Naive thymus-derived CD4-positive, alpha-beta T cell (primary cell): ENCODE results near the gene UAP1L1. TPM values are rescaled to one million over a fixed set of nuclear protein-coding genes. Genes with fewer than 3 reads are reported as not detected.
"Not testable (repeated sequence)": the region's sequence is repeated elsewhere in the genome, so short reads cannot be mapped to it uniquely, and the experiment has no call there.

Experiments
- ATAC-seq: fragments of 150-1000 bp; cut with Tn5 transposase; 2 replicates; pipeline ENCODE4 v1.10.0; 2021; ENCODE audit warnings: mild to moderate bottlenecking, moderate library complexity
- CTCF ChIA-PET: fragments of 350-600 bp; sonication (Branson Sonifier 250); formaldehyde crosslinking; loops from one replicate; lab custom pipeline; 2021; ENCODE audit warnings: antibody characterized with exemption; lab: Charles Lee
- POLR2A ChIA-PET: fragments of 350-600 bp; sonication (Branson Sonifier 250); formaldehyde crosslinking; loops from one replicate; lab custom pipeline; 2021; ENCODE audit warnings: antibody characterized with exemption, inconsistent platforms; lab: Charles Lee
- DNase-seq, 9 donors: peaks; one replicate each; pipeline versions ENCODE4 v3.0.0 to v3.0.0-alpha.2; 2020 to 2022; ENCODE audit warnings: mixed read lengths in 1 of 9
- H3K27ac ChIP-seq: one replicate; pipeline ENCODE4 v1.7.0; 2013; ENCODE audit warnings: mild to moderate bottlenecking, low read depth, low read length, moderate library complexity
- H3K27me3 ChIP-seq, 2 donors: one replicate each; pipeline ENCODE4 v1.7.0; 2013; ENCODE audit warnings: low read length in 2 of 2, mild to moderate bottlenecking in 2 of 2, moderate library complexity in 2 of 2; ENCODE audit not compliant: control insufficient read depth in 2 of 2, insufficient read depth in 2 of 2
- H3K36me3 ChIP-seq, 3 experiments: 1 replicate in 2 of 3; 2 replicates in 1 of 3; pipeline ENCODE4 v1.7.0; 2013; ENCODE audit warnings: low read length in 3 of 3, mild to moderate bottlenecking in 3 of 3, moderate library complexity in 1 of 3; ENCODE audit not compliant: insufficient read depth in 3 of 3, control insufficient read depth in 2 of 3
- H3K4me1 ChIP-seq, 2 donors: one replicate each; pipeline ENCODE4 v1.7.0; 2013; ENCODE audit warnings: low read length in 2 of 2, mild to moderate bottlenecking in 2 of 2, moderate library complexity in 1 of 2; ENCODE audit not compliant: control insufficient read depth in 2 of 2, insufficient read depth in 2 of 2
- H3K4me3 ChIP-seq: 2 replicates; pipeline ENCODE4 v1.7.0; 2013; ENCODE audit warnings: mild to moderate bottlenecking, low read length
- H3K9me3 ChIP-seq, 3 experiments: 1 replicate in 2 of 3; 2 replicates in 1 of 3; pipeline ENCODE4 v1.7.0; 2013; ENCODE audit warnings: low read length in 3 of 3; ENCODE audit not compliant: control insufficient read depth in 2 of 3
- H3K27ac Mint-ChIP-seq, 9 donors: one replicate each; pipeline ENCODE4 v1.8.0; 2020 to 2022; ENCODE audit warnings: mixed read lengths in 9 of 9, mild to moderate bottlenecking in 8 of 9, moderate library complexity in 5 of 9, inconsistent platforms in 2 of 9
- H3K27me3 Mint-ChIP-seq, 5 donors: one replicate each; pipeline ENCODE4 v1.8.0; 2021 to 2022; ENCODE audit warnings: mixed read lengths in 5 of 5, mild to moderate bottlenecking in 1 of 5
- H3K36me3 Mint-ChIP-seq, 5 donors: one replicate each; pipeline ENCODE4 v1.8.0; 2020 to 2022; ENCODE audit warnings: mixed read lengths in 5 of 5, mild to moderate bottlenecking in 3 of 5, inconsistent platforms in 1 of 5
- H3K4me1 Mint-ChIP-seq, 7 donors: one replicate each; pipeline ENCODE4 v1.8.0; 2020 to 2022; ENCODE audit warnings: mixed read lengths in 7 of 7, mild to moderate bottlenecking in 3 of 7, inconsistent platforms in 1 of 7
- H3K4me3 Mint-ChIP-seq, 10 donors: one replicate each; pipeline ENCODE4 v1.8.0; 2020 to 2022; ENCODE audit warnings: mild to moderate bottlenecking in 10 of 10, mixed read lengths in 10 of 10, moderate library complexity in 6 of 10, inconsistent platforms in 2 of 10
- H3K9me3 Mint-ChIP-seq, 11 donors: one replicate each; pipeline ENCODE4 v1.8.0; 2020 to 2022; ENCODE audit warnings: mixed read lengths in 11 of 11, mild to moderate bottlenecking in 4 of 11, inconsistent platforms in 1 of 11, moderate library complexity in 1 of 11
- intact Hi-C, 2 donors: fragments of 100-400 bp; cut with micrococcal nuclease; formaldehyde crosslinking; loops; one replicate each; pipeline ENCODE4 v1.15.1; 2023
- polyA plus RNA-seq, 2 donors: library from polyadenylated mRNA; unstranded; fragments of 300-500 nt; fragmentation: Illumina TruSeq; gene quantifications; one replicate each; pipeline ENCODE4 v1.2.3, GENCODE V29; 2021
- total RNA-seq, 6 experiments: library from RNA in 5 of 6; stranded (reverse) in 5 of 6; gene quantifications; 1 replicate in 5 of 6; 2 replicates in 1 of 6; pipeline ENCODE4 v1.2.3 and lab custom pipeline; 2021 to 2026

UAP1L1 gene
- total and polyA plus RNA-seq, 7 experiments from 2014 or later, result 0.71 to 27.6 (median 14.9) TPM

- H3K4me1 ChIP-seq, H3K27me3 ChIP-seq, H3K27me3 Mint-ChIP-seq, H3K9me3 ChIP-seq, intact Hi-C loops, H3K36me3 Mint-ChIP-seq, H3K36me3 ChIP-seq, H3K4me3 ChIP-seq, ATAC-seq, H3K9me3 Mint-ChIP-seq, DNase-seq, H3K27ac ChIP-seq: not testable (repeated sequence)
- peaks cover 7 to 24% (median 16%) of the 10 kb centered on the region in 7 donors for H3K4me1 Mint-ChIP-seq
- ChIA-PET POLR2A (interaction anchor here (0.6 kb wide), 1 partner anchor 714 kb away, joined by 5 read pairs; no protein-coding TSS in a partner anchor), CTCF (interaction anchor here (0.8 to 1.2 kb wide), 2 partner anchors 106 to 496 kb away, joined by 3 to 4 read pairs; partner anchors contain the start of gene RNF224)
- peak overlapping the region in 1 of 10 donors; percentile 29 for H3K4me3 Mint-ChIP-seq
- H3K27ac Mint-ChIP-seq, result peak overlapping the region in 1 of 9 donors; percentile 33
These were observed 44.8 kb downstream of the UAP1L1 start for GRCh38 chr9:137121927-137122795.

GRCh38 chr9:137122796-137123467 is 45.6 kb downstream of the UAP1L1 start:
- DNase-seq, H3K27ac Mint-ChIP-seq, H3K9me3 Mint-ChIP-seq, H3K27me3 ChIP-seq, ATAC-seq, H3K4me3 ChIP-seq, H3K9me3 ChIP-seq, H3K4me3 Mint-ChIP-seq, H3K36me3 ChIP-seq, H3K36me3 Mint-ChIP-seq, H3K27ac ChIP-seq, intact Hi-C loops, H3K27me3 Mint-ChIP-seq: not testable (repeated sequence)
- peaks cover 14 to 32% (median 22%) of the 10 kb centered on the region in 7 donors for H3K4me1 Mint-ChIP-seq
- H3K4me1 ChIP-seq, result peaks cover 11 to 12% of the 10 kb centered on the region in 2 donors
- POLR2A ChIA-PET, result interaction anchor here (0.6 to 1.3 kb wide), 3 partner anchors 53 to 715 kb away, joined by 3 to 5 read pairs (median 4); no protein-coding TSS in a partner anchor
- CTCF ChIA-PET, result interaction anchor here (0.6 to 2.2 kb wide), 4 partner anchors 94 to 496 kb away, joined by 3 to 6 read pairs (median 4); partner anchors contain the start of gene RNF224

GRCh38 chr9:137123468-137123837 is 46.1 kb downstream of the UAP1L1 start:
- DNase-seq (no peak), ATAC-seq (no peak)
- Mint-ChIP-seq H3K4me1 (peaks cover 20 to 37% (median 28%) of the 10 kb centered on the region in 7 donors), H3K36me3 (peaks cover 0 to 2% (median 0%) of the 10 kb centered on the region in 5 donors), H3K27me3 (no peaks in the 10 kb centered on the region), H3K4me3 (no peak overlapping the region), H3K9me3 (no peaks in the 10 kb centered on the region), H3K27ac (no peak overlapping the region)
- ChIA-PET CTCF (interaction anchor here (0.7 to 2.2 kb wide), 3 partner anchors 104 to 205 kb away, joined by 4 to 6 read pairs (median 4); partner anchors contain the start of gene RNF224), POLR2A (interaction anchor here (0.6 to 1.3 kb wide), 3 partner anchors 52 to 116 kb away, joined by 3 to 4 read pairs (median 3); no protein-coding TSS in a partner anchor)
- Histone ChIP-seq H3K4me1 (peaks cover 16 to 17% of the 10 kb centered on the region in 2 donors), H3K4me3 (no peak overlapping the region), H3K36me3 (no peaks in the 10 kb centered on the region), H3K27ac (no peak overlapping the region), H3K27me3 (no peaks in the 10 kb centered on the region), H3K9me3 (no peaks in the 10 kb centered on the region)
- intact Hi-C loops, result no loop called here

- DNase-seq, H3K27ac ChIP-seq, H3K27me3 ChIP-seq, H3K9me3 ChIP-seq, H3K36me3 ChIP-seq, H3K36me3 Mint-ChIP-seq, H3K4me3 Mint-ChIP-seq, H3K9me3 Mint-ChIP-seq, intact Hi-C loops, H3K27me3 Mint-ChIP-seq, ATAC-seq, H3K27ac Mint-ChIP-seq, H3K4me3 ChIP-seq: not testable (repeated sequence)
- peaks cover 25 to 41% (median 33%) of the 10 kb centered on the region in 7 donors for H3K4me1 Mint-ChIP-seq
- POLR2A ChIA-PET, result interaction anchor here (1.1 to 1.3 kb wide), 2 partner anchors 52 to 99 kb away, joined by 3 to 4 read pairs; no protein-coding TSS in a partner anchor
- CTCF ChIA-PET, result interaction anchor here (0.7 to 2.2 kb wide), 4 partner anchors 9 to 206 kb away, joined by 3 to 6 read pairs (median 4); partner anchors contain the start of gene DPP7
- peaks cover 21 to 22% of the 10 kb centered on the region in 2 donors for H3K4me1 ChIP-seq
These were observed 46.7 kb downstream of the UAP1L1 start for GRCh38 chr9:137123952-137124462.

- Histone ChIP-seq H3K27me3 (no peaks in the 10 kb centered on the region), H3K4me1 (peaks cover 21 to 28% of the 10 kb centered on the region in 2 donors), H3K36me3 (no peaks in the 10 kb centered on the region), H3K4me3 (peak overlapping the region; percentile 85), H3K9me3 (no peaks in the 10 kb centered on the region), H3K27ac (peak overlapping the region; percentile 85)
- Mint-ChIP-seq H3K9me3 (peaks cover 0 to 11% (median 0%) of the 10 kb centered on the region in 11 donors), H3K27me3 (no peaks in the 10 kb centered on the region), H3K4me3 (peak overlapping the region; percentile 82 to 93 (median 86)), H3K27ac (peak overlapping the region; percentile 59 to 99 (median 94)), H3K4me1 (peaks cover 25 to 36% (median 33%) of the 10 kb centered on the region in 7 donors), H3K36me3 (peaks cover 0 to 2% (median 0%) of the 10 kb centered on the region in 5 donors)
- DNase-seq (no peak), ATAC-seq (no peak)
- intact Hi-C loops, result loop anchor here in 1 of 2 donors (5.0 kb wide), 1 partner anchor 426 kb away; the partner anchor contains the start of genes MRPL41 and PNPLA7
- POLR2A ChIA-PET, result interaction anchor here (0.7 to 2.7 kb wide), 6 partner anchors 13 to 113 kb away, joined by 3 to 10 read pairs (median 6); partner anchors contain the start of genes NDOR1, TMEM203, TPRN and TUBB4B
- CTCF ChIA-PET, result interaction anchor here (1.4 kb wide), 1 partner anchor 31 kb away, joined by 3 read pairs; no protein-coding TSS in a partner anchor
These were observed 49.5 kb downstream of the UAP1L1 start for GRCh38 chr9:137126786-137127185.
